Spleen (tissue), 7 donors: ENCODE results near the gene OCLN.
"Not testable (repeated sequence)": the region's sequence is repeated elsewhere in the genome, so short reads cannot be mapped to it uniquely, and the experiment has no call there.

ENCODE experiments used
- POLR2A ChIP-seq, 3 donors: fragments of 450-650 bp; IDR thresholded peaks; one replicate each; pipeline ENCODE4 v1.5.1; 2017; ENCODE audit warnings: antibody characterized with exemption in 3 of 3, mild to moderate bottlenecking in 1 of 3
- TF ChIP-seq, protein P1 (sequence below), 11 experiments: fragments of 200-600 bp in 7 of 11; fragments of 450-650 bp in 4 of 11; sonication (generic) in 4 of 11; IDR thresholded peaks in 8 of 11; conservative IDR thresholded peaks in 3 of 11; 1 replicate in 7 of 11; 2 replicates in 4 of 11; pipeline versions ENCODE4 v1.4.0 to v1.8.0; 2016 to 2021; ENCODE audit warnings: antibody characterized with exemption in 11 of 11, inconsistent platforms in 4 of 11, mild to moderate bottlenecking in 1 of 11
- donor health status: DM: no; HTN: no; CAD: no; lungs with moderate emphysema.
- donor health status: DM: no; HTN: no; CAD: no.
- donor health status: DM: no; HTN: no; CAD: no.

DNA sequence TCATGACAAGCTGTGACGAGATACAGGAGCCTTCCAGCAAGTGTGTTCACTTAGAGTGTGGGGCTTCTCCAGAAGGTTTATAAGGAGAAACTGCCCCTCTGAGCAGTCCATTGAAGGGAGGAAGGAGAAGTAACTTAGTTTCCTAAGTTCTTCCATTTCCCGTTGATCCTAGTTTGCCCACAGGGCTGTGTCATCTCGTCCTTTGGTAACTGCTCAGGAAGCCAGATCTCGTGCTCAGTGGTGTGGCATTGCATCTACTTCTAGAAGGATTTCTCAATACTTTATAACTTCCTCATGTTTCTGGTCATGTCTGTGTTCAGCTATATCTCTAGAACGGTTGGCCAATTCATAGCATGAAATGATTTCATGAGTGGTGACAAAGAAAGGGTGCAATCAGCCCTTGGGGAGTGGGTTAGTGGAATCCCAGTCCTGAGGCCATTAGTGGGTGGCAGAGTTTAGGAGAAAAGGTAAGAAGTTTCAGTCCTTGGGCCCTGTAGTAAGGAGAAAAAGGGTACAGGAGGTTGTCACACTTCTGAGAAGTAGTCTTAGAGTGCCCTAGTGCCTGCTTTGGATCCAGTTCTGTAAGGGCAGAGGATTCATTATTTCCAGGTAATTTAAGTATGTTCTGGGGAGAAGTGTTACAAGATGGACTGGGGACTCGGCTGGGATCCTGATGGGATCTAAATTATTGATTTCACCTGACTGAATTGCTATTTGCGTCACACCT, 103.7 kb downstream of the OCLN start:
- TF ChIP-seq, protein P1, sequence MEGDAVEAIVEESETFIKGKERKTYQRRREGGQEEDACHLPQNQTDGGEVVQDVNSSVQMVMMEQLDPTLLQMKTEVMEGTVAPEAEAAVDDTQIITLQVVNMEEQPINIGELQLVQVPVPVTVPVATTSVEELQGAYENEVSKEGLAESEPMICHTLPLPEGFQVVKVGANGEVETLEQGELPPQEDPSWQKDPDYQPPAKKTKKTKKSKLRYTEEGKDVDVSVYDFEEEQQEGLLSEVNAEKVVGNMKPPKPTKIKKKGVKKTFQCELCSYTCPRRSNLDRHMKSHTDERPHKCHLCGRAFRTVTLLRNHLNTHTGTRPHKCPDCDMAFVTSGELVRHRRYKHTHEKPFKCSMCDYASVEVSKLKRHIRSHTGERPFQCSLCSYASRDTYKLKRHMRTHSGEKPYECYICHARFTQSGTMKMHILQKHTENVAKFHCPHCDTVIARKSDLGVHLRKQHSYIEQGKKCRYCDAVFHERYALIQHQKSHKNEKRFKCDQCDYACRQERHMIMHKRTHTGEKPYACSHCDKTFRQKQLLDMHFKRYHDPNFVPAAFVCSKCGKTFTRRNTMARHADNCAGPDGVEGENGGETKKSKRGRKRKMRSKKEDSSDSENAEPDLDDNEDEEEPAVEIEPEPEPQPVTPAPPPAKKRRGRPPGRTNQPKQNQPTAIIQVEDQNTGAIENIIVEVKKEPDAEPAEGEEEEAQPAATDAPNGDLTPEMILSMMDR (IDR thresholded peaks at IDR 0.05 in 8 of 11, conservative IDR thresholded peaks at IDR 0.05 in 3 of 11) = not testable (repeated sequence)
- not testable (repeated sequence) for TF ChIP-seq POLR2A (IDR thresholded peaks at IDR 0.05)
